ENCODE data around the gene ONECUT3. TPM values are rescaled to one million over a fixed set of nuclear protein-coding genes. Genes with fewer than 3 reads are reported as not detected.

The ONECUT3 gene
- total and polyA plus RNA-seq, 4 donors: not detected

- Histone ChIP-seq H3K4me3 (ENCODE audit: low read depth in 1 of 3, low read length in 3 of 3) (no peak overlapping the region), H3K4me1 (ENCODE audit: control insufficient read depth in 4 of 4, insufficient read depth in 4 of 4, low read length in 3 of 4) (peaks cover 0 to 10% (median 4%) of the 10 kb centered on the region in 4 donors), H3K27ac (ENCODE audit: low read depth in 1 of 2, low read length in 2 of 2) (no peak overlapping the region), H3K36me3 (ENCODE audit: control insufficient read depth in 4 of 4, insufficient read depth in 3 of 4, low read depth in 1 of 4, low read length in 3 of 4) (no peaks in the 10 kb centered on the region), H3K9ac (ENCODE audit: low read depth in 1 of 2, low read length in 2 of 2) (no peak overlapping the region), H3K9me3 (ENCODE audit: control insufficient read depth in 4 of 4, low read length in 3 of 4) (no peaks in the 10 kb centered on the region), H3K27me3 (ENCODE audit: control insufficient read depth in 4 of 4, insufficient read depth in 4 of 4, low read length in 3 of 4) (peaks cover 0 to 6% (median 3%) of the 10 kb centered on the region in 4 donors)
- DNase-seq (ENCODE audit: low spot score): no peak
- TF ChIP-seq FOXA2 (IDR thresholded peaks at IDR 0.05): no peak
- TF ChIP-seq RAD21 (IDR thresholded peaks at IDR 0.05): no peak
- no peak for TF ChIP-seq HNF4A (conservative IDR thresholded peaks at IDR 0.05)
- TF ChIP-seq RXRA (IDR thresholded peaks at IDR 0.05): no peak
- no peak for TF ChIP-seq HNF4G (IDR thresholded peaks at IDR 0.05)
- no peak for TF ChIP-seq ZBTB33 (IDR thresholded peaks at IDR 0.05)
- TF ChIP-seq JUND (IDR thresholded peaks at IDR 0.05): no peak
- no peak for TF ChIP-seq GABPA (IDR thresholded peaks at IDR 0.05 in 1 of 2, conservative IDR thresholded peaks at IDR 0.05 in 1 of 2)
- TF ChIP-seq NR2F2 (IDR thresholded peaks at IDR 0.05): no peak
- TF ChIP-seq, protein P1, sequence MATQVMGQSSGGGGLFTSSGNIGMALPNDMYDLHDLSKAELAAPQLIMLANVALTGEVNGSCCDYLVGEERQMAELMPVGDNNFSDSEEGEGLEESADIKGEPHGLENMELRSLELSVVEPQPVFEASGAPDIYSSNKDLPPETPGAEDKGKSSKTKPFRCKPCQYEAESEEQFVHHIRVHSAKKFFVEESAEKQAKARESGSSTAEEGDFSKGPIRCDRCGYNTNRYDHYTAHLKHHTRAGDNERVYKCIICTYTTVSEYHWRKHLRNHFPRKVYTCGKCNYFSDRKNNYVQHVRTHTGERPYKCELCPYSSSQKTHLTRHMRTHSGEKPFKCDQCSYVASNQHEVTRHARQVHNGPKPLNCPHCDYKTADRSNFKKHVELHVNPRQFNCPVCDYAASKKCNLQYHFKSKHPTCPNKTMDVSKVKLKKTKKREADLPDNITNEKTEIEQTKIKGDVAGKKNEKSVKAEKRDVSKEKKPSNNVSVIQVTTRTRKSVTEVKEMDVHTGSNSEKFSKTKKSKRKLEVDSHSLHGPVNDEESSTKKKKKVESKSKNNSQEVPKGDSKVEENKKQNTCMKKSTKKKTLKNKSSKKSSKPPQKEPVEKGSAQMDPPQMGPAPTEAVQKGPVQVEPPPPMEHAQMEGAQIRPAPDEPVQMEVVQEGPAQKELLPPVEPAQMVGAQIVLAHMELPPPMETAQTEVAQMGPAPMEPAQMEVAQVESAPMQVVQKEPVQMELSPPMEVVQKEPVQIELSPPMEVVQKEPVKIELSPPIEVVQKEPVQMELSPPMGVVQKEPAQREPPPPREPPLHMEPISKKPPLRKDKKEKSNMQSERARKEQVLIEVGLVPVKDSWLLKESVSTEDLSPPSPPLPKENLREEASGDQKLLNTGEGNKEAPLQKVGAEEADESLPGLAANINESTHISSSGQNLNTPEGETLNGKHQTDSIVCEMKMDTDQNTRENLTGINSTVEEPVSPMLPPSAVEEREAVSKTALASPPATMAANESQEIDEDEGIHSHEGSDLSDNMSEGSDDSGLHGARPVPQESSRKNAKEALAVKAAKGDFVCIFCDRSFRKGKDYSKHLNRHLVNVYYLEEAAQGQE (IDR thresholded peaks at IDR 0.05): no peak
- TF ChIP-seq EGR1 (IDR thresholded peaks at IDR 0.05; ENCODE audit: low read depth in 2 of 2): no peak
- WGBS: 63% methylated on average over 17 of the region's 17 CpGs
Measured at GRCh38 chr19:1730157-1730556, 23.1 kb upstream of the ONECUT3 start.

DNA sequence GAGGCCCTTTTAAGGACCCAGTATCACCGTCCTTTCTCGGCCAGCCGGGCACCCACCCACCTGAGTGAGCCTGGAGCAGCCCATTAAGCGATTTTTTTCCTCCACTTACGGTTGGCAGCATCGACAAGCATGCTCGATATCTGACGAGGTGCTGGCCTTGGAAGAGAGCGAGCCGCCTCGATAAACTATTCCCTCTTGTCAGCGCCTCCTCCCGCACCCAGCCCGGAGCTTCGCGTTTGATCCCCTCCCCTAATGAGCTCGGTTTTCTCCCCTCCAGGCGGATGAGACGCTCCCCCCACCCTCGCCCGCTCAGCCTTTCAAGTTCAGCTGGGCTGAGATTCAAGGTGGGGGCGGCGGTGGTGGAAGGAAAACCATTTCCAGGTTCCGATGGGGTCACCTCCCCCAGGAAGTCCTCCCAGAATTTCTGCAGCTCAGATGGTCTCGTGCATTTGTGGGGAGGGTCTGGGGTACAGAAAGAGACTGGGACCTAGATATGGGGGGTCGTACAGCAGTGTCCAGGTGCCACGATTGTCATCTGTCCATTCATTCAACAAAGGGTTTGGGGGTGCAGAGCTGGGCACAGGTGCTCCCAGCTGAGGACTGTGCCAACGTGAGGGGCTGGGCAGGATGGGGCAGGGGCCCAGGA lies 18.9 kb upstream of the ONECUT3 start:
- H3K4me3 ChIP-seq (ENCODE audit: low read depth in 1 of 3, low read length in 3 of 3): no peak overlapping the region
- H3K27me3 ChIP-seq (ENCODE audit: control insufficient read depth in 4 of 4, insufficient read depth in 4 of 4, low read length in 3 of 4): peaks cover 0 to 11% (median 2%) of the 10 kb centered on the region in 4 donors
- TF ChIP-seq YY1 (IDR thresholded peaks at IDR 0.05): no peak
- no peak for TF ChIP-seq NR2F2 (IDR thresholded peaks at IDR 0.05)
- TF ChIP-seq, protein P1 (IDR thresholded peaks at IDR 0.05): no peak
- TF ChIP-seq EGR1 (IDR thresholded peaks at IDR 0.05; ENCODE audit: low read depth in 2 of 2): no peak
- TF ChIP-seq JUND (IDR thresholded peaks at IDR 0.05): no peak
- no peak for TF ChIP-seq TAF1 (conservative IDR thresholded peaks at IDR 0.05)
- TF ChIP-seq RAD21 (IDR thresholded peaks at IDR 0.05): no peak
- H3K4me1 ChIP-seq (ENCODE audit: control insufficient read depth in 4 of 4, insufficient read depth in 4 of 4, low read length in 3 of 4): no peaks in the 10 kb centered on the region
- no peaks in the 10 kb centered on the region for H3K9me3 ChIP-seq (ENCODE audit: control insufficient read depth in 4 of 4, low read length in 3 of 4)
- no peak overlapping the region for H3K27ac ChIP-seq (ENCODE audit: low read depth in 1 of 2, low read length in 2 of 2)
- 19% methylated on average over 28 of the region's 28 CpGs for WGBS
- no peak overlapping the region for H3K9ac ChIP-seq (ENCODE audit: low read depth in 1 of 2, low read length in 2 of 2)
- DNase-seq (ENCODE audit: low spot score): no peak
- H3K36me3 ChIP-seq (ENCODE audit: control insufficient read depth in 4 of 4, insufficient read depth in 3 of 4, low read depth in 1 of 4, low read length in 3 of 4): no peaks in the 10 kb centered on the region

All from liver (tissue), 9 donors.